HG03575 (cell line): ENCODE data around the gene TUBGCP6.
"Not testable (repeated sequence)": the region's sequence is repeated elsewhere in the genome, so short reads cannot be mapped to it uniquely, and the experiment has no call there.

Experiments
- ATAC-seq: cut with Tn5 transposase; IDR thresholded peaks from one replicate; pipeline ENCODE4 v1.9.1; 2021; ENCODE audit not compliant: unreplicated experiment, insufficient number of reproducible peaks, low FRiP score; ENCODE audit errors: extremely low read depth

The TUBGCP6 gene

GRCh38 chr22:50218153-50218995 lies 26.4 kb downstream of the TUBGCP6 start:
- ATAC-seq, result no peak

GRCh38 chr22:50217543-50218152 lies 27.2 kb downstream of the TUBGCP6 start:
- ATAC-seq, result no peak

- no peak for ATAC-seq
Measured at GRCh38 chr22:50216684-50217520, 27.9 kb downstream of the TUBGCP6 start.

GRCh38 chr22:50216055-50216683 lies 28.7 kb downstream of the TUBGCP6 start:
- no peak for ATAC-seq

- ATAC-seq, result no peak
Measured at GRCh38 chr22:50215297-50216054, 29.3 kb downstream of the TUBGCP6 start.

GRCh38 chr22:50213263-50213662 lies 31.6 kb downstream of the TUBGCP6 start:
- ATAC-seq, result no peak

GRCh38 chr22:50211147-50211546 lies 33.7 kb downstream of the TUBGCP6 start:
- no peak for ATAC-seq

GRCh38 chr22:50210378-50211139 lies 34.3 kb downstream of the TUBGCP6 start:
- no peak for ATAC-seq

- ATAC-seq, result no peak
Measured at GRCh38 chr22:50209893-50210292, 34.9 kb downstream of the TUBGCP6 start.

- ATAC-seq, result no peak
Measured at GRCh38 chr22:50208939-50209892, 35.6 kb downstream of the TUBGCP6 start.

GRCh38 chr22:50208430-50208938 lies 36.3 kb downstream of the TUBGCP6 start:
- ATAC-seq, result no peak

GRCh38 chr22:50207383-50208140 lies 37.3 kb downstream of the TUBGCP6 start:
- ATAC-seq, result no peak

GRCh38 chr22:50206599-50206998 lies 38.2 kb downstream of the TUBGCP6 start:
- ATAC-seq, result no peak

- no peak for ATAC-seq
Measured at GRCh38 chr22:50205781-50206569, 38.8 kb downstream of the TUBGCP6 start.

GRCh38 chr22:50204998-50205397 lies 39.8 kb downstream of the TUBGCP6 start:
- not testable (repeated sequence) for ATAC-seq
